Subcutaneous abdominal adipose tissue (tissue), 5 donors: ENCODE data around the gene AEBP1.
A peak's percentile ranks its signal among the peaks of the same experiment; 100 is the strongest.

Experiments used
- H3K27ac ChIP-seq: one replicate; pipeline ENCODE4 v1.7.0; 2013; ENCODE audit warnings: low read depth, mild to moderate bottlenecking, inconsistent platforms, low read length, moderate library complexity
- H3K27me3 ChIP-seq, 5 donors: one replicate each; pipeline ENCODE4 v1.7.0; 2013; ENCODE audit warnings: low read length in 5 of 5, inconsistent platforms in 1 of 5; ENCODE audit not compliant: control insufficient read depth in 5 of 5, insufficient read depth in 4 of 5
- H3K36me3 ChIP-seq, 5 donors: one replicate each; pipeline ENCODE4 v1.7.0; 2013; ENCODE audit warnings: low read length in 5 of 5; ENCODE audit not compliant: control insufficient read depth in 5 of 5, insufficient read depth in 5 of 5
- H3K4me1 ChIP-seq, 5 donors: one replicate each; pipeline ENCODE4 v1.7.0; 2013; ENCODE audit warnings: low read length in 5 of 5, mild to moderate bottlenecking in 3 of 5, moderate library complexity in 1 of 5; ENCODE audit not compliant: control insufficient read depth in 5 of 5, insufficient read depth in 5 of 5
- H3K4me3 ChIP-seq, 5 donors: one replicate each; pipeline ENCODE4 v1.7.0; 2013; ENCODE audit warnings: low read length in 5 of 5, low read depth in 1 of 5
- H3K9ac ChIP-seq, 5 donors: one replicate each; pipeline ENCODE4 v1.7.0; 2013; ENCODE audit warnings: low read length in 5 of 5, mild to moderate bottlenecking in 4 of 5, moderate library complexity in 3 of 5
- H3K9me3 ChIP-seq, 5 donors: one replicate each; pipeline ENCODE4 v1.7.0; 2013; ENCODE audit warnings: low read length in 5 of 5; ENCODE audit not compliant: control insufficient read depth in 5 of 5
- donor health status: healthy.
- donor health status: healthy.
- donor health status: healthy.
- donor health status: healthy.
- donor health status: healthy.

Gene AEBP1

GRCh38 chr7:44084701-44085100 lies 19.4 kb upstream of the AEBP1 start:
- Histone ChIP-seq H3K9ac (no peak overlapping the region), H3K9me3 (no peaks in the 10 kb centered on the region), H3K27me3 (no peaks in the 10 kb centered on the region), H3K4me1 (peaks cover 2 to 78% (median 62%) of the 10 kb centered on the region in 5 donors), H3K36me3 (peaks cover 0 to 14% (median 11%) of the 10 kb centered on the region in 5 donors), H3K4me3 (peak overlapping the region in 1 of 5 donors; percentile 26), H3K27ac (peak overlapping the region; percentile 15)

- peaks cover 5 to 80% (median 64%) of the 10 kb centered on the region in 5 donors for H3K4me1 ChIP-seq
- H3K9ac ChIP-seq = no peak overlapping the region
- H3K36me3 ChIP-seq = peaks cover 0 to 5% (median 3%) of the 10 kb centered on the region in 5 donors
- no peak overlapping the region for H3K27ac ChIP-seq
- no peak overlapping the region for H3K4me3 ChIP-seq
- H3K27me3 ChIP-seq = no peaks in the 10 kb centered on the region
- H3K9me3 ChIP-seq = no peaks in the 10 kb centered on the region
Observed at GRCh38 chr7:44085546-44085945, 18.6 kb upstream of the AEBP1 start.

- Histone ChIP-seq H3K9me3 (no peaks in the 10 kb centered on the region), H3K4me1 (peaks cover 5 to 76% (median 59%) of the 10 kb centered on the region in 5 donors), H3K9ac (no peak overlapping the region), H3K27ac (no peak overlapping the region), H3K4me3 (no peak overlapping the region), H3K36me3 (no peaks in the 10 kb centered on the region), H3K27me3 (no peaks in the 10 kb centered on the region)
Observed at GRCh38 chr7:44086627-44087026, 17.5 kb upstream of the AEBP1 start.

- Histone ChIP-seq H3K36me3 (no peaks in the 10 kb centered on the region), H3K4me1 (peaks cover 5 to 68% (median 55%) of the 10 kb centered on the region in 5 donors), H3K4me3 (no peak overlapping the region), H3K9ac (peak overlapping the region in 4 of 5 donors; percentile 4 to 22 (median 16)), H3K27me3 (no peaks in the 10 kb centered on the region), H3K27ac (peak overlapping the region; percentile 90), H3K9me3 (no peaks in the 10 kb centered on the region)
Observed at GRCh38 chr7:44087911-44088838, 16.0 kb upstream of the AEBP1 start.

- Histone ChIP-seq H3K27ac (no peak overlapping the region), H3K27me3 (no peaks in the 10 kb centered on the region), H3K9ac (no peak overlapping the region), H3K4me1 (peaks cover 5 to 47% (median 37%) of the 10 kb centered on the region in 5 donors), H3K4me3 (no peak overlapping the region), H3K9me3 (peaks cover 0 to 3% (median 0%) of the 10 kb centered on the region in 5 donors), H3K36me3 (no peaks in the 10 kb centered on the region)
Observed at GRCh38 chr7:44093102-44093641, 11.0 kb upstream of the AEBP1 start.

- Histone ChIP-seq H3K27me3 (no peaks in the 10 kb centered on the region), H3K4me3 (no peak overlapping the region), H3K9me3 (peaks cover 0 to 3% (median 0%) of the 10 kb centered on the region in 5 donors), H3K27ac (peak overlapping the region; percentile 45), H3K36me3 (no peaks in the 10 kb centered on the region), H3K9ac (no peak overlapping the region), H3K4me1 (peaks cover 5 to 37% (median 27%) of the 10 kb centered on the region in 5 donors)
Observed at GRCh38 chr7:44094365-44094764, 9.8 kb upstream of the AEBP1 start.

- Histone ChIP-seq H3K27me3 (no peaks in the 10 kb centered on the region), H3K4me3 (no peak overlapping the region), H3K4me1 (peaks cover 5 to 35% (median 25%) of the 10 kb centered on the region in 5 donors), H3K9me3 (peaks cover 0 to 3% (median 0%) of the 10 kb centered on the region in 5 donors), H3K27ac (peak overlapping the region; percentile 45), H3K36me3 (no peaks in the 10 kb centered on the region), H3K9ac (peak overlapping the region in 1 of 5 donors; percentile 19)
Observed at GRCh38 chr7:44094883-44095592, 9.1 kb upstream of the AEBP1 start.

- H3K4me3 ChIP-seq = no peak overlapping the region
- no peaks in the 10 kb centered on the region for H3K27me3 ChIP-seq
- H3K9ac ChIP-seq = peak overlapping the region in 1 of 5 donors; percentile 19
- H3K9me3 ChIP-seq = peaks cover 0 to 3% (median 0%) of the 10 kb centered on the region in 5 donors
- peaks cover 2 to 35% (median 21%) of the 10 kb centered on the region in 5 donors for H3K4me1 ChIP-seq
- H3K27ac ChIP-seq = no peak overlapping the region
- no peaks in the 10 kb centered on the region for H3K36me3 ChIP-seq
Observed at GRCh38 chr7:44095781-44096180, 8.4 kb upstream of the AEBP1 start.

GRCh38 chr7:44096326-44096881 lies 7.7 kb upstream of the AEBP1 start:
- Histone ChIP-seq H3K27ac (no peak overlapping the region), H3K36me3 (no peaks in the 10 kb centered on the region), H3K4me3 (no peak overlapping the region), H3K9me3 (peaks cover 0 to 3% (median 0%) of the 10 kb centered on the region in 5 donors), H3K27me3 (no peaks in the 10 kb centered on the region), H3K9ac (no peak overlapping the region), H3K4me1 (peaks cover 2 to 31% (median 23%) of the 10 kb centered on the region in 5 donors)
